GM12873 (cell line): ENCODE data around the gene CPLX3.

Experiments used
- TF ChIP-seq, protein P1 (sequence below): IDR thresholded peaks from 2 replicates; pipeline ENCODE4 v1.5.1; 2012; ENCODE audit warnings: low read depth, mild to moderate bottlenecking, moderate library complexity, low read length, control low read depth; ENCODE audit not compliant: insufficient read depth; ENCODE audit errors: missing control alignments

Gene CPLX3

DNA sequence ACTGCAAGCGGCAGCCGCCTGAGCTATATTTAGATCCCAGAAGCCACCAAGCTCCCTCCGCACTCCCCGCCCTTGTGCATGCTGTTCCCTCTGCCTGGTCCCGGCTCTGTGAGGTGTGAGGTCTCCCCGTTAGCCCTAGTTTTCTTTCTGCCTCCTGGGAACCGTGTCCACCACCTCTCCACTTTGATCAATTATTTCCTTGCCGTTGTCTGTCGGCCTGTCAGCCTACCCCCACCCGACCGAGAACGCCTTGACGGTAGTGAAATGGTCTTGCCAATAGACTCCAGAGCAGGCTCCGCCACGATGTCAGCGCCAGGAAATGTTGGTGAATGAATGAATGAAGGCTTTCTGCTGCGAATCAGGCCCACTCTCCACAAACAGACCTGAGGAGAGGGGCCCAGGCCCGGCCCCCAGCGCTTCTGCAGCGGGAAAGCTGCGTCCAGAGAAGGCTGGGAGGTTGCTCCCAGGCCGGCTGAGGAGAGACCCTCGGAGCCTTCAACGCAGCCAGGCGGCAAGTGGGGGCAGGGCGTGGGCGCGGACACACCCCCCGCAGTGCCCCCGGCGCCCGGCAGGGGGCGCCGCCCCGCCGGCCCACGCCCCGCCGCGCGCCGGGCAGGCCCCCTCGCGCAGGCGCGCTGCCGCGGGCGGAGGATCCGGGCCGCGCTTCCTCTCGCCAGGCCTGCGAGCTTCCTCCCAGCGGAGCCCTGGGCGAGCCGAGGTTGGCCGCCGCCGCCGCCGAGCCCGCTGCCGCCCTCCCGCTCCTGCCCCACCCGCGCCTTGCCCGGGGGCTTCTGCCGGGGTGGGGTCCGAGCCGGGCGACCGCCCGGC is 44.8 kb upstream of the CPLX3 start, which contains the start of gene CSK:
CSK (plus strand) TSS at position 650 of the 828 bp plus-strand sequence. CDS start 16,218 bp downstream, outside the sequence.
- TF ChIP-seq, protein P1, sequence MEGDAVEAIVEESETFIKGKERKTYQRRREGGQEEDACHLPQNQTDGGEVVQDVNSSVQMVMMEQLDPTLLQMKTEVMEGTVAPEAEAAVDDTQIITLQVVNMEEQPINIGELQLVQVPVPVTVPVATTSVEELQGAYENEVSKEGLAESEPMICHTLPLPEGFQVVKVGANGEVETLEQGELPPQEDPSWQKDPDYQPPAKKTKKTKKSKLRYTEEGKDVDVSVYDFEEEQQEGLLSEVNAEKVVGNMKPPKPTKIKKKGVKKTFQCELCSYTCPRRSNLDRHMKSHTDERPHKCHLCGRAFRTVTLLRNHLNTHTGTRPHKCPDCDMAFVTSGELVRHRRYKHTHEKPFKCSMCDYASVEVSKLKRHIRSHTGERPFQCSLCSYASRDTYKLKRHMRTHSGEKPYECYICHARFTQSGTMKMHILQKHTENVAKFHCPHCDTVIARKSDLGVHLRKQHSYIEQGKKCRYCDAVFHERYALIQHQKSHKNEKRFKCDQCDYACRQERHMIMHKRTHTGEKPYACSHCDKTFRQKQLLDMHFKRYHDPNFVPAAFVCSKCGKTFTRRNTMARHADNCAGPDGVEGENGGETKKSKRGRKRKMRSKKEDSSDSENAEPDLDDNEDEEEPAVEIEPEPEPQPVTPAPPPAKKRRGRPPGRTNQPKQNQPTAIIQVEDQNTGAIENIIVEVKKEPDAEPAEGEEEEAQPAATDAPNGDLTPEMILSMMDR, result peak; percentile 68

DNA sequence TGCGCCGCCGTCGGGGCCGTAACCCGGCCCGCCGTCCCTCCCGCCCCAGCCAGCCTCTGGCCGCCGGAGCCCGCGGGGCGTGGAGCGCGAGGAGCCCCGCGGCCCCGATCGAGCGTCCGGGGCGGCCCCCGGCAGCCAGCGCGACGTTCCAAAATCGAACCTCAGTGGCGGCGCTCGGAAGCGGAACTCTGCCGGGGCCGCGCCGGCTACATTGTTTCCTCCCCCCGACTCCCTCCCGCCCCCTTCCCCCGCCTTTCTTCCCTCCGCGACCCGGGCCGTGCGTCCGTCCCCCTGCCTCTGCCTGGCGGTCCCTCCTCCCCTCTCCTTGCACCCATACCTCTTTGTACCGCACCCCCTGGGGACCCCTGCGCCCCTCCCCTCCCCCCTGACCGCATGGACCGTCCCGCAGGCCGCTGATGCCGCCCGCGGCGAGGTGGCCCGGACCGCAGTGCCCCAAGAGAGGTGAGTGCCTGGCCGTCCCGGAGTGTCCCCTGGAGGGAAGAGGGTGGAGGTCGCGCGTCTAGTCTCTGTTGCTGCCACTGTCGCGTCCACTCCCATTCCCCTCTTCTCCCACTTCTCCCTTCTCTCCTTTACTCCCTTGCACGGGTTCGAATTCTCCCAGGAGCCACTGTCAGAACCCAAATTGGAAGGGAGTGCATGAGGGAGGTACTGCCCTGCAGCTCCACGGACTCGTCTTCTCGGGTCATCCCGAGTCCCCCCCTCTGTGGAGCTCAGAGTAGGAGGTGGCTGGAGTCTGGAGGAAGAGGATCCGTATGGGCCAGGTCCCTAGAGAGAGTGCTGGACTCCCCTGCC is 44.0 kb upstream of the CPLX3 start:
- TF ChIP-seq, protein P1, result no peak

DNA sequence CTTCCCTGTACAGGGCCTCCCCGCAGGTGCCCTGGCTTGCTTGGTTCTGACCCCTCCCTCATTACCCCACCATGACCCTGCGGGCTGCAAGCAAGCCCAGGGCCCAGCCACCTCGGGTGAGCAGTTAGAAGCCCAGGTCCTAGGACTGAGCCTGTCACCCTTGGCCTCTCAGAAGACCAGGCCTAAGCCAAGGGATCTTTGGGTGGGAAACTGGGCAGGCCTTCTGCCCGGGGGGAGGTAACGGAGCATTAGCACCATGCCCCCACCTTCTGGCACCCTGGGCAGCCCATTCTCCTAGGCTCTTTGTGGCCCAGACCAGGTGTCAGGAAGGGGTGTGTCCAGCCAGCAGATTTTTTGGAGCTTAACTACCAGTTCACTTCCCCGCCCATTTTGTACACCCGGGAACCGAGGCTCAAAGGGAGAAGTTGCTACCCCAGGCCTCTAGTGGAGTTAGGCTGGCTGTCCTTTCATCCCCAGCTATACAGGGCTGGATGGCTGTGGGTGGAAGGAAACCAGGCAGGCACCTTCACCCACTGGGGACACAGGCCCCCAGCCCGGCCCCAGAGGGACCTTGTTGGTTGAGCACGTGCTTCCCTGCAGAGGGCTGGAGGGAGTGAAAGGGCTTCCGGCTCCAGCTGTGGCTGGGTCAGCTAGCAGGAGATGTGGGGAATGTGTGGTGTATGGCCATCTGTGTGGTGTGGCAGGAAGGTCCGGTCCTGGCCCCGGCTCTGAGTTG is 43.2 kb upstream of the CPLX3 start:
- TF ChIP-seq, protein P1, result no peak

DNA sequence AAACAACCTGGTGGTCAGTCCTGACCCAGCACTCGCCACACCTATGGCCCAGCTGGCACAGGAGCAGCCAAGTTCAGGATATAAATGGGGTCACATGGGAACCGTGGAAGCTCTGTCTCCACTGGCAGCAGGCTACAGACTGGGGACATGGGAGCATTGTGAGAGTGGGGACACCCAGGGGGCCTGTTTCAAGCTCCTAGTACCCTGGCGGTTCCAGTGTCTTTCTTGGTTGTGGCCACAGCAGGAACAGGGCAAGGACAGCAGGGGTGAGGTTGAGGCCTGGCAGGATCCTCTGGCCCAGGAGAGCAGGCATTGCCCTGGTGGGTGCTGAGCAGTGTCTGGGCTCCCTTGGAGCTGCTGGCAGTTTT is 42.6 kb upstream of the CPLX3 start:
- TF ChIP-seq, protein P1, result no peak

DNA sequence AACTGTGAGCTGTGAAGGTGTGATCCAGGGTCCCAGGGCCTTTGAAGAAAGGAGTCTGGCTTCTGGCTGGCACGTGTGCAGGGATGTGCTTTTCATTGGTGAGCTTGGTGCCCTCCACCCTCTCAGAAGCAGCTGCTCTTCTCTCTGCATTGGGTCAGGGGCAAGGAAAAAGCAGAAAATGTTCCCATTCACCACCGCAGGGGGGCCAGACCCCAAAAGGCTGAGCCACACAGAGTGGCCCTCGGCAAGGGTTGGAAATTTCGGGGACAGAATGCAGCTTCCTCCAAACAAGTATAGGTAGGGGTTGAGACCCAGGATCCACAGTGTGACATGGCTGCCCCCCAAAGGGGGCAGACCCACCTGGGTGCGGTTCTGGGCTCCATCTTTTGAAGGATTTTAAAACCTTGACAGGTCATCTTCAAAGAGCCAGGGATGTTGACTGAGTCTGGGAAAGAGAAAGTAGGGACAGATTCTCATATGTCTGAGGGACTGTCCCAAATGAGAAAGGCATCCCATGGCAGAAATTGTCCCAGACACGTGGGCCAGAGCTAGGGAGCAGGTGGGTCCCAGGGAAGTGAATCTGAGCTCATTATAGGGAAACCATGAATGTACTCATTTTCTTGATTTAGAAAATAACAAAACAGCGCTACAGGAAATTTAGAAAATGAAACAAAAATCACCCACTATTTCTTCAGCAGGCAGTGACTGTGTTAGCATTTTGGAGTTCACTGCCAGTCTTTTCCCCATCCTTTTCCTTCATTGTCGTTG is 41.8 kb upstream of the CPLX3 start:
- TF ChIP-seq, protein P1, result peak; percentile 27

DNA sequence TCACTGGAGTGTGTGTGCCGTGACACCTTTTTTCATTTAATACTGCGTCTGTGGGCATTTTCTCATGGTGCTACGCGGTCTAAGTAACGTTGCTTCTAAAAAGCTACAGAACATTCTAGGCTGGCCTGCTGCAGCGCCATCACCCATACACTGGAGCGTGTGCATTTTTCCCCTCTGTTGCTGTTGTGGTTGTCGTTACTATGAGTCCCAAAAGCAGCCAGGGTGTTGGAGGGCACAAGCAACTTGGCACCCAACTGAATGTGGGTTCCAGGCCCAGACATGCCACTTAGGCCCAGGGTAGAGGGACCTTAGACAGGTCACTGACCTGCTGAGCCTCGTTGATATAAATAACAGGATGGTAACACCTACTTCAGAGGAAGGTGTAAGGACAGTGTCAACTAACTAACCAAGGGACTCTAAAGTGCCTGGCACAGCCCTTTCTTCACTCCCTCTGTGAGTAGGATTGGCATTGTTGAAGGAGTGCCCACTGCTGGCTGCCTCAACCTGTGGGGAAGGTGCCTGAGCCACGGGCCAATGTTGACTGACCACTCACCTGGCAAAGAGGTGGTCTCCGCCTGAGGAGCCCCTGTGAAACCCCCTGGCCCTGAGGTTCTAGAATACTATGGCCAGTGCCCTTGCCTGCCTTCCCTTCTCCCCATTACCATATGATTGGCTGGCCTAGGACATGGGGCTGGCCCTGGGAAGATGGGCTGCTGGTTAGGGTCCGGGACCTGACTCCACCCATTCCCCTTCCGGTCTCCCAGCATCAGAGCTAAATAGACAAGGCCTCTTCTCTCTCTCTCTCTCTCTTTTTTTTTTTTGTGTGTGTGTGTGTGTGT is 41.0 kb upstream of the CPLX3 start:
- TF ChIP-seq, protein P1, result peak; percentile 14
